Esophagus squamous epithelium (tissue), 5 donors: Measurements from ENCODE around the gene PCSK9. TPM values are rescaled to one million over a fixed set of nuclear protein-coding genes. Genes with fewer than 3 reads are reported as not detected.

Experiments
- DNase-seq: peaks from one replicate; lab custom pipeline; 2025; lab: John Stamatoyannopoulos, UW
- H3K27ac ChIP-seq, 4 donors: fragments of 200-600 bp; sonication (generic); one replicate each; pipeline ENCODE4 v1.5.1; 2016 to 2019; ENCODE audit warnings: mild to moderate bottlenecking in 1 of 4
- H3K27me3 ChIP-seq, 4 donors: fragments of 200-600 bp; sonication (generic); 1 replicate in 3 of 4; 2 replicates in 1 of 4; pipeline versions ENCODE4 v1.5.1 to v1.6.0; 2017 to 2021; ENCODE audit warnings: antibody characterized with exemption in 1 of 4
- H3K36me3 ChIP-seq, 3 donors: fragments of 200-600 bp; sonication (generic); one replicate each; pipeline ENCODE4 v1.5.1; 2016 to 2019
- H3K4me1 ChIP-seq, 3 donors: fragments of 200-600 bp; sonication (generic); one replicate each; pipeline ENCODE4 v1.5.1; 2017 to 2019
- H3K4me3 ChIP-seq, 4 donors: fragments of 200-600 bp; sonication (generic); 1 replicate in 3 of 4; 2 replicates in 1 of 4; pipeline ENCODE4 v1.5.1; 2016 to 2019; ENCODE audit warnings: mild to moderate bottlenecking in 2 of 4, moderate library complexity in 1 of 4
- H3K9me3 ChIP-seq, 3 donors: fragments of 200-600 bp; sonication (generic); one replicate each; pipeline ENCODE4 v1.5.1; 2016 to 2019
- CTCF ChIP-seq, 6 experiments: fragments of 450-650 bp in 4 of 6; fragments of 200-600 bp in 2 of 6; sonication (generic) in 2 of 6; IDR thresholded peaks; one replicate each; pipeline ENCODE4 v1.5.1; 2016 to 2019; ENCODE audit warnings: antibody characterized with exemption in 6 of 6, mild to moderate bottlenecking in 4 of 6, moderate library complexity in 4 of 6
- POLR2A ChIP-seq, 4 donors: fragments of 450-650 bp; IDR thresholded peaks; one replicate each; pipeline ENCODE4 v1.6.1; 2017; ENCODE audit warnings: antibody characterized with exemption in 4 of 4, mild to moderate bottlenecking in 4 of 4, moderate library complexity in 3 of 4
- WGBS, 2 donors: methylation state at CpG; one replicate each; pipeline ENCODE4 v1.1.5; 2018; 5-methylcytosine and 5-hydroxymethylcytosine counted together
- intact Hi-C: fragments of 100-400 bp; cut with DNase I; formaldehyde crosslinking; loops from one replicate; pipeline ENCODE4 v1.15.0; 2022
- total RNA-seq, 4 donors: library from RNA; depleted of rRNA; stranded (reverse); fragments of >200 nt; gene quantifications; one replicate each; pipeline ENCODE4 v1.1.0, GENCODE V29; 2016
- donor health status: DM: yes; HTN: yes; CAD: no.

The PCSK9 gene
- total RNA-seq, 4 donors from 2014 or later: 6.5 to 21.4 (median 7.0) TPM

GRCh38 chr1:55067022-55067778 lies 27.9 kb downstream of the PCSK9 start:
- TF ChIP-seq CTCF (IDR thresholded peaks at IDR 0.05) (no peak), POLR2A (IDR thresholded peaks at IDR 0.05) (no peak)
- Histone ChIP-seq H3K36me3 (peaks cover 13 to 70% (median 36%) of the 10 kb centered on the region in 3 donors), H3K27ac (no peak overlapping the region), H3K27me3 (no peaks in the 10 kb centered on the region), H3K4me1 (peaks cover 0 to 20% (median 3%) of the 10 kb centered on the region in 3 donors), H3K4me3 (no peak overlapping the region), H3K9me3 (no peaks in the 10 kb centered on the region)
- intact Hi-C loops: no loop called here
- WGBS, 2 donors: 92% methylated on average over 16 to 17 of the region's 17 CpGs
- no peak for DNase-seq

- intact Hi-C loops: no loop called here
- TF ChIP-seq POLR2A (IDR thresholded peaks at IDR 0.05): no peak
- TF ChIP-seq CTCF (IDR thresholded peaks at IDR 0.05): no peak
- whole genome bisulfite sequencing, 2 donors: 74 to 80% methylated on average over 1 of the region's 1 CpG
- Histone ChIP-seq H3K9me3 (no peaks in the 10 kb centered on the region), H3K27ac (no peak overlapping the region), H3K27me3 (no peaks in the 10 kb centered on the region), H3K4me1 (peaks cover 0 to 20% (median 3%) of the 10 kb centered on the region in 3 donors), H3K36me3 (peaks cover 13 to 77% (median 42%) of the 10 kb centered on the region in 3 donors), H3K4me3 (no peak overlapping the region)
- DNase-seq: no peak
Observed at GRCh38 chr1:55067914-55068313, 28.6 kb downstream of the PCSK9 start.

- no peaks in the 10 kb centered on the region for H3K27me3 ChIP-seq
- WGBS, 2 donors: 91 to 93% methylated on average over 9 of the region's 9 CpGs
- intact Hi-C loops: no loop called here
- H3K4me1 ChIP-seq: peaks cover 0 to 19% (median 3%) of the 10 kb centered on the region in 3 donors
- TF ChIP-seq POLR2A (IDR thresholded peaks at IDR 0.05) (no peak), CTCF (IDR thresholded peaks at IDR 0.05) (no peak)
- H3K9me3 ChIP-seq: no peaks in the 10 kb centered on the region
- no peak for DNase-seq
- no peak overlapping the region for H3K4me3 ChIP-seq
- H3K36me3 ChIP-seq: peaks cover 20 to 84% (median 47%) of the 10 kb centered on the region in 3 donors
- H3K27ac ChIP-seq: no peak overlapping the region
Observed at GRCh38 chr1:55068638-55069037, 29.3 kb downstream of the PCSK9 start.

GRCh38 chr1:55069280-55069679 lies 29.9 kb downstream of the PCSK9 start:
- intact Hi-C loops: no loop called here
- Histone ChIP-seq H3K27me3 (no peaks in the 10 kb centered on the region), H3K9me3 (no peaks in the 10 kb centered on the region), H3K4me3 (no peak overlapping the region), H3K4me1 (peaks cover 0 to 13% (median 3%) of the 10 kb centered on the region in 3 donors), H3K27ac (no peak overlapping the region), H3K36me3 (peaks cover 21 to 91% (median 51%) of the 10 kb centered on the region in 3 donors)
- no peak for DNase-seq
- no peak for TF ChIP-seq CTCF (IDR thresholded peaks at IDR 0.05)
- TF ChIP-seq POLR2A (IDR thresholded peaks at IDR 0.05): no peak
- WGBS, 2 donors: 90 to 94% methylated on average over 6 to 7 of the region's 7 CpGs
